ENCODE data around the gene ARMC6.
"Not testable (repeated sequence)": the region's sequence is repeated elsewhere in the genome, so short reads cannot be mapped to it uniquely, and the experiment has no call there.

Gene ARMC6

GRCh38 chr19:19077103-19077502 lies 43.7 kb downstream of the ARMC6 start:
- no peak for DNase-seq

- DNase-seq = no peak
Observed at GRCh38 chr19:19078801-19079200, 45.4 kb downstream of the ARMC6 start.

- DNase-seq = no peak
Observed at GRCh38 chr19:19079571-19079970, 46.2 kb downstream of the ARMC6 start.

GRCh38 chr19:19081642-19082151 lies 48.3 kb downstream of the ARMC6 start:
- DNase-seq = no peak

GRCh38 chr19:19083413-19084178 lies 50.2 kb downstream of the ARMC6 start:
- DNase-seq = no peak

- no peak for DNase-seq
Observed at GRCh38 chr19:19087676-19088075, 54.3 kb downstream of the ARMC6 start.

GRCh38 chr19:19094513-19094912 lies 61.1 kb downstream of the ARMC6 start:
- DNase-seq = no peak

- DNase-seq = no peak
Observed at GRCh38 chr19:19095691-19096090, 62.3 kb downstream of the ARMC6 start.

- DNase-seq = no peak
Observed at GRCh38 chr19:19096641-19097627, 63.5 kb downstream of the ARMC6 start.

GRCh38 chr19:19098084-19098702 lies 64.8 kb downstream of the ARMC6 start:
- DNase-seq = no peak

GRCh38 chr19:19098703-19099632 lies 65.6 kb downstream of the ARMC6 start:
- DNase-seq = no peak

- no peak for DNase-seq
Observed at GRCh38 chr19:19101540-19101939, 68.1 kb downstream of the ARMC6 start.

- not testable (repeated sequence) for DNase-seq
Observed at GRCh38 chr19:19102566-19102965, 69.2 kb downstream of the ARMC6 start.

GRCh38 chr19:19103167-19103566 lies 69.8 kb downstream of the ARMC6 start:
- DNase-seq = no peak

GRCh38 chr19:19105365-19106055 lies 72.1 kb downstream of the ARMC6 start:
- no peak for DNase-seq

- no peak for DNase-seq
Observed at GRCh38 chr19:19106056-19106551, 72.7 kb downstream of the ARMC6 start.

- DNase-seq = not testable (repeated sequence)
Observed at GRCh38 chr19:19106938-19107337, 73.5 kb downstream of the ARMC6 start.

GRCh38 chr19:19107654-19108053 lies 74.3 kb downstream of the ARMC6 start:
- DNase-seq = no peak
